ENCODE results near the gene CUL7. TPM values are rescaled to one million over a fixed set of nuclear protein-coding genes. Genes with fewer than 3 reads are reported as not detected.

CUL7 gene
- total RNA-seq, 1 experiment from 2014 or later: 23.5 TPM

- H2BK15ac ChIP-seq (ENCODE audit: low read depth, low read length): no peak overlapping the region
- peak; percentile 19 for DNase-seq
- H3K14ac ChIP-seq (ENCODE audit: insufficient read depth, low read length): no peak overlapping the region
- H3K27me3 Mint-ChIP-seq (ENCODE audit: low read depth): no peaks in the 10 kb centered on the region; the same call in 1 of the 2 replicates
- no peak overlapping the region for H4K5ac ChIP-seq (ENCODE audit: insufficient read length, low read depth, low read length)
- H3K18ac ChIP-seq (ENCODE audit: insufficient read length, low read depth, low read length): no peak overlapping the region
- H4K91ac ChIP-seq (ENCODE audit: insufficient read length, low read depth, low read length): no peak overlapping the region
- H3K23ac ChIP-seq (ENCODE audit: insufficient read length, low read depth, low read length): no peak overlapping the region
- no peaks in the 10 kb centered on the region; a peak in 1 of 5 replicates for H3K9me3 Mint-ChIP-seq
- H3K9ac ChIP-seq (ENCODE audit: extremely low read depth, insufficient read length, low read length): no peak overlapping the region
- no peak overlapping the region for H3K4ac ChIP-seq (ENCODE audit: low read depth, low read length)
- H3K27ac Mint-ChIP-seq: no peak overlapping the region
- no peak overlapping the region; a peak in 1 of 5 replicates for H3K4me3 Mint-ChIP-seq
- H3K79me2 ChIP-seq (ENCODE audit: insufficient read depth, low read length): no peaks in the 10 kb centered on the region
- TF ChIP-seq CTCF (conservative IDR thresholded peaks at IDR 0.05): no peak
- no peak overlapping the region for H3T11ph ChIP-seq (ENCODE audit: low read length)
- peaks cover 14 to 16% of the 10 kb centered on the region in 2 experiments for H3K4me1 Mint-ChIP-seq
- no peak overlapping the region for H3K4me2 ChIP-seq (ENCODE audit: insufficient read depth, insufficient read length, low read length)
- no peak overlapping the region for H3K56ac ChIP-seq (ENCODE audit: insufficient read length, low read depth, low read length)
- no peaks in the 10 kb centered on the region for H3K27me3 ChIP-seq (ENCODE audit: insufficient read depth, low read length)
- no peak overlapping the region for H2AFZ ChIP-seq (ENCODE audit: low read length)
- no peak overlapping the region for H2AK5ac ChIP-seq (ENCODE audit: insufficient read length, low read length)
- H3K23me2 ChIP-seq (ENCODE audit: insufficient read length, low read depth, low read length, poor library complexity, severe bottlenecking): peaks cover 3% of the 10 kb centered on the region
- H3K36me3 Mint-ChIP-seq (ENCODE audit: insufficient read depth in 1 of 3, low read depth in 3 of 3): peaks cover 23 to 80% (median 78%) of the 10 kb centered on the region in 3 experiments
- H3K4me1 ChIP-seq (ENCODE audit: insufficient read depth, low read length): no peaks in the 10 kb centered on the region
- H2BK12ac ChIP-seq (ENCODE audit: insufficient read length, low read depth, low read length): no peak overlapping the region
- H3K9me3 ChIP-seq (ENCODE audit: control insufficient read depth, low read depth, low read length): no peaks in the 10 kb centered on the region
- H4K20me1 ChIP-seq (ENCODE audit: control insufficient read depth, insufficient read depth, insufficient read length): no peaks in the 10 kb centered on the region
- no peak overlapping the region for H2BK5ac ChIP-seq (ENCODE audit: insufficient read length, low read length)
- H2BK20ac ChIP-seq (ENCODE audit: low read depth, low read length, poor library complexity, severe bottlenecking): no peak overlapping the region
- H3K79me1 ChIP-seq (ENCODE audit: insufficient read depth, low read depth, low read length, poor library complexity, severe bottlenecking): no peaks in the 10 kb centered on the region
- WGBS (ENCODE audit: extremely low coverage, insufficient read length, low lambda C conversion rate): no CpG with 5 or more reads among the region's 7 CpGs
- no peak overlapping the region for H4K8ac ChIP-seq (replicated peaks; ENCODE audit: insufficient read length, low read depth, low read length)
- no peak overlapping the region for H2BK120ac ChIP-seq (ENCODE audit: low read depth, low read length, poor library complexity, severe bottlenecking)
- no peak overlapping the region for H3K27ac ChIP-seq (ENCODE audit: insufficient read length, low read depth, low read length)
Measured at GRCh38 chr6:43047998-43048397, 5.7 kb downstream of the CUL7 start.

All from H9 (cell line).